Measurements from ENCODE around the gene ABCC9. TPM values are rescaled to one million over a fixed set of nuclear protein-coding genes. Genes with fewer than 3 reads are reported as not detected.
"Not testable (repeated sequence)": the region's sequence is repeated elsewhere in the genome, so short reads cannot be mapped to it uniquely, and the experiment has no call there.

The ABCC9 gene
- total RNA-seq, 2 experiments from 2014 or later: not detected

DNA sequence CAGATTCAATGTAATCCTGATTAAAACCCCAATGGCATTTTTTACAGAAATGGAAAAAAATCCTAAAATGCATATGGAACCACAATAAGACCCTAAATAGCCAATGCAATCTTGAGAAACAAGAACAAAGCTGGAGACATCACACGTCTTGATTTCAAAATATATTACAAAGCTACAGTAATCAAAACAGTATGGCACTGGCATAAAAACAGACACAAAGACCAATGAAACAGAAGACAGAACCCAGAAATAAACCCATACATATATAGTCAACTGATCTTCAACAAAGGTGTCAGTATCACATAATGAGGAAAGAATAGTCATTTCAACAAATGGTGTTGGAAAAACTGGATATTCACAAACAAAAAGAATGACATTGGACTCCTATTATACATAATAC is 9.4 kb upstream of the ABCC9 start:
- H3K4me3 Mint-ChIP-seq: no peak overlapping the region

DNA sequence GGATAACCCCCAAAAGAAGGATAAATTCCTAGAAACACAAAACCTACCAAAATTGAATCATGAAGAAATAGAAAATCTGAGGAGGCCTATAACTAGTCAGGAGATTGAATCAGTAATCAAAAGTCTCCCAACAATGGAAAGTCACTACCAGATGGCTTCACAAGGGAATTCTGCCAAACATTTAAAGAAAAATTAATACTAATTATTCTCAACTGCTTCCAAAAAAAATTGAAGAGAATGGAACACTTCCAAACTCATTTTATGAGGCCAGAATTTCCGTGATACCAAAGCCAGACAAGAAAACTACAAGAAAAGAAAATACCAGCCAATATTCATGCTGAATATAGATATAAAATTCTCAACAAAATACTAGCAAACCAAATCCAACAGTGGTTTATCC is 7.8 kb upstream of the ABCC9 start:
- ChIA-PET CTCF (no interaction called here), POLR2A (no interaction called here)
- Mint-ChIP-seq H3K9me3 (peaks cover 6% of the 10 kb centered on the region), H3K27me3 (peaks cover 2% of the 10 kb centered on the region), H3K4me3 (no peak overlapping the region), H3K27ac (no peak overlapping the region), H3K4me1 (no peaks in the 10 kb centered on the region), H3K36me3 (ENCODE audit: low read depth) (no peaks in the 10 kb centered on the region)
- DNase-seq: no peak

More for the DNA sequence above, 9.4 kb upstream of the ABCC9 start:
- peaks cover 1% of the 10 kb centered on the region for H3K27me3 Mint-ChIP-seq
- H3K4me1 Mint-ChIP-seq: no peaks in the 10 kb centered on the region
- no peaks in the 10 kb centered on the region for H3K36me3 Mint-ChIP-seq (ENCODE audit: low read depth)
- ChIA-PET POLR2A (no interaction called here), CTCF (no interaction called here)
- H3K27ac Mint-ChIP-seq: no peak overlapping the region
- peaks cover 6% of the 10 kb centered on the region for H3K9me3 Mint-ChIP-seq
- DNase-seq: no peak

DNA sequence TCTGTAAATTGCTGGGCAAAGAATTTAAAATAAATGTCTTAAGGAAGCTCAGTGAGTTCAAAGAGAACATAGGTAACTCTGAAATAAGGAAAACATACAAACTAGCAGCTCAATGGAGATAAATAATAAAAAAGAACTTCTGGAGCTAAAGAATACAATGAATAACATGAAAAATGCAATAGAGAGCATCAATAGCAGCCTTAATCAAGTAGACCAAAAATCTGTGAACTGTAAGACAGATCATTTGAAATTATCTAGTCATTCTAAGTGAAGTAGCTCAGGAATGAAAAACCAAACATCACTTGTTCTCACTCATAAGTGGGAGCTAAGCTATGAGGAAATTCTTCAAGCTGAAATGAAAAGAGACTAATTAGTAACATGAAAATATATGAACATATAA is 5.8 kb upstream of the ABCC9 start:
- H3K27ac Mint-ChIP-seq: no peak overlapping the region
- H3K27me3 Mint-ChIP-seq: peaks cover 14% of the 10 kb centered on the region
- no peak overlapping the region for H3K4me3 Mint-ChIP-seq
- no peaks in the 10 kb centered on the region for H3K36me3 Mint-ChIP-seq (ENCODE audit: low read depth)
- DNase-seq: no peak
- POLR2A ChIA-PET: no interaction called here
- CTCF ChIA-PET: no interaction called here
- peaks cover 6% of the 10 kb centered on the region for H3K9me3 Mint-ChIP-seq
- H3K4me1 Mint-ChIP-seq: no peaks in the 10 kb centered on the region

DNA sequence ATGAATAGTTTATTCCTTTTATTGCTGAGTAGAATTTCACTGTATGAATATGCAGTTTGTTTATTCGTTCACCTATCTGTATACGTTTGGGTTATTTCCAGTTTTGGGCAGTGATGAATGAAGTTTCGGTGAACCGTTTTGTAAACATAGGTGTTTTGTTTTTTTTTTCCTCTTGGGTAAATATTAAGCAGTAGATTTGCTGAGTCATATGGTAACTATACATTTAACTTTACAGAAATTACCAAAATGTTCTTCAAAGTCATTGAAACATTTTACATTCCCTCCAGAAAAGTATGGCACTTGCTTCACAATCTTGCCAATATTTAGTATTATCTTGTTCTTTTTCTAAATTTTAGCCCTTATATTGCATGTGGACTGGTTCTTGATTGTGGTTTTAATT is 3.8 kb upstream of the ABCC9 start:
- no peak overlapping the region for H3K4me3 Mint-ChIP-seq
- H3K4me1 Mint-ChIP-seq: peaks cover 15% of the 10 kb centered on the region
- no peak for DNase-seq
- peaks cover 33% of the 10 kb centered on the region for H3K27me3 Mint-ChIP-seq
- no peak overlapping the region for H3K27ac Mint-ChIP-seq
- ChIA-PET POLR2A (no interaction called here), CTCF (no interaction called here)
- peaks cover 2% of the 10 kb centered on the region for H3K36me3 Mint-ChIP-seq (ENCODE audit: low read depth)
- H3K9me3 Mint-ChIP-seq: peaks cover 3% of the 10 kb centered on the region

DNA sequence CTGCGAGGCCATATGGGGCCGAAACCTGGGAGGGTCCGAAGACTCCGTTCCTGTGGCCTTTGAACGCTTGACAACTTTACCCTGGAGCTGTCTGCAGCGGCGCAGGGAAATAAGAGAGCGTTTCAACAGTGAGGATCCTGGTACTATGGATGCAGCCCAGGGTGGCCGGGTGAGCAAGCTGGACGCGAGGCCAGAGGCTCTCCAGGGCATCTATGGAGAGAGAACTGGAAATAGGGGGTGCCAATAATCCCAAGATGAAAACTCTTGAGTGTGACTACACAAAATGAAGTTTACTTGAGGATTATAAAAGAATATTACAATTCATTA is 1.1 kb upstream of the ABCC9 start:
- POLR2A ChIA-PET: no interaction called here
- Mint-ChIP-seq H3K4me1 (peaks cover 17% of the 10 kb centered on the region), H3K36me3 (ENCODE audit: low read depth) (peaks cover 2% of the 10 kb centered on the region), H3K4me3 (no peak overlapping the region), H3K27ac (no peak overlapping the region), H3K27me3 (peaks cover 48% of the 10 kb centered on the region), H3K9me3 (peaks cover 3% of the 10 kb centered on the region)
- DNase-seq: no peak
- CTCF ChIA-PET: no interaction called here

DNA sequence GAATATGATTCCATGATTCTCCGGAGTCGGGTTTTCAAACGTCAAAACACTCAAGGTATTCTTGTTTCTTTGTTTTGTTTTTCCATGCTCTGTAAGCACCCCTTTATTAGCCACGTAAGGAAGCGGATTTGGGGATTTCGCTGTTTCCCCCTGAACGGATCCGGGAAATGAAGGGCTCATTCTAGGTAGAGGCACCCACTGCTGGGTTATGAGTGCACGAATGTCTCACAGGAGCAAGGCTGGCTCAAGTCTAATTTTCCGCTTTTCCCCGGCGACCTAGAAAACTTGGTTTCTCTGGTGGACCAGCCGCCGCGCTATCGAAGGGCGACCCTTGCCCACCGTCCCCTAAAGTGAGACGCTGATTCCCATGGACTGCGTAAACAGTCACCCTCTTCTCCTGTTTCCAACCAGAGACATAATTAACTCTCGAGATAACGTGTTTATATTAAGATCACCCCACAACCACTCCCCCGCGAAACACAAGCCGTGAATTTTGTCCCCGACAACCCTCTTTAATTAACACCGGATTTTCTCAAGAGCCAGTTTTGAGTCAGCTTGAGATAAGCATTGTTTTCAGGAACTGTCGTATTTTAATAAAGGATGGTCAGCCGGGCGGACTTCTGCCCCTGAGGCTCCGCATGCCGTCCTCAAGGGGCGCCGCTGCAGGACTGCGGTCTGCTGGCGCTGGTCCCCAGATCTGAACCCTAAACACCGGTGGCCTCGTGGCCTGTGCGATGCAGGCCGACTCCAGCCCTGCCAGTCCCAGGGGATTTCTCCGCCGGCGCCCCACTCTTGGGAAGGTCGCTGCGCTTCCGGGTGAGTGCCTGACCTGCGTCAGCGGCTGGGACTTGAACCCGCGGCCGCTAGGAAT is 515 bp upstream of the ABCC9 start:
- Mint-ChIP-seq H3K9me3 (peaks cover 3% of the 10 kb centered on the region), H3K27me3 (peaks cover 51% of the 10 kb centered on the region), H3K4me3 (peak overlapping the region; percentile 4), H3K27ac (no peak overlapping the region), H3K36me3 (ENCODE audit: low read depth) (peaks cover 2% of the 10 kb centered on the region), H3K4me1 (peaks cover 17% of the 10 kb centered on the region)
- CTCF ChIA-PET: no interaction called here
- POLR2A ChIA-PET: no interaction called here
- no peak for DNase-seq

DNA sequence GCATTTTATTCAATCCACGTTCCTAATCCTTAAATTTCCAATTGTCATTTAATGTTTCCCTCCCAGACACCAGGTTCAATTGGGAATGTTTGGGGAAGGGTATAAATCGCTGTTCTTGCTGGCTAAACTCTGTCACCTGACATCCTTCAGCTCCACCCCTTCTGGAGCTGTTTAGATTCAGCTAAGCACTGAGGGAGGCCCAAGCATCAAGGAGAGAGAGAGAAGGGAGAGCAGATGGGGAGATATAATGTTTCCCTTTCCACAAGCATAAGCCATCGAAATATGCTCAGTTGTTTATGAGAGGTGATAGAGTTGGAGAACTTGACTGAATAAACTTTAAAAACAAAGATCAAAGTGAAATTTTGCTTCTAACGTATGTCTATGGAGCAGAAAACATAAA is 1.8 kb downstream of the ABCC9 start:
- Mint-ChIP-seq H3K4me3 (no peak overlapping the region), H3K4me1 (peaks cover 17% of the 10 kb centered on the region), H3K36me3 (ENCODE audit: low read depth) (peaks cover 2% of the 10 kb centered on the region), H3K27me3 (peaks cover 59% of the 10 kb centered on the region), H3K27ac (no peak overlapping the region), H3K9me3 (no peaks in the 10 kb centered on the region)
- no peak for DNase-seq
- CTCF ChIA-PET: no interaction called here
- POLR2A ChIA-PET: no interaction called here

DNA sequence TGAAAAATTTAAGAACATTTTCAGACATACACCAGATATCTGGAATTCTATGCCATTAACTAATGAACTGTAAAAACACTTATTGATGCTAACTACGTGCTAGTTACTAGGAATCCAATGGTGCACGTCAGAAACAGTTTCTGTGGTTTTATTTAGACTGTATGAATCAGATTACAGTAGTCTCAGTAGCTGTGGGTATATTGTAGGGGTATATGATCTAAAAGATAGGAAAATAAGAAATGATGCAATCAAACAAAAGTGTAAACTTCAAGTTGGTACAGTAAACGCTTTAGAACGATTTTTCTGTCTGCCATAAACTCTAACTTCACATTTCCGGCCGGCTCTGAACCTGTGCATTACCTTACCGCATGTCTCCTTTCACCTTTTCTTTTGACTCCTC is 2.3 kb downstream of the ABCC9 start:
- H3K4me3 Mint-ChIP-seq: no peak overlapping the region
- no peaks in the 10 kb centered on the region for H3K9me3 Mint-ChIP-seq
- no peak for DNase-seq
- peaks cover 56% of the 10 kb centered on the region for H3K27me3 Mint-ChIP-seq
- H3K36me3 Mint-ChIP-seq (ENCODE audit: low read depth): peaks cover 2% of the 10 kb centered on the region
- ChIA-PET POLR2A (no interaction called here), CTCF (no interaction called here)
- H3K27ac Mint-ChIP-seq: no peak overlapping the region
- H3K4me1 Mint-ChIP-seq: peaks cover 17% of the 10 kb centered on the region

DNA sequence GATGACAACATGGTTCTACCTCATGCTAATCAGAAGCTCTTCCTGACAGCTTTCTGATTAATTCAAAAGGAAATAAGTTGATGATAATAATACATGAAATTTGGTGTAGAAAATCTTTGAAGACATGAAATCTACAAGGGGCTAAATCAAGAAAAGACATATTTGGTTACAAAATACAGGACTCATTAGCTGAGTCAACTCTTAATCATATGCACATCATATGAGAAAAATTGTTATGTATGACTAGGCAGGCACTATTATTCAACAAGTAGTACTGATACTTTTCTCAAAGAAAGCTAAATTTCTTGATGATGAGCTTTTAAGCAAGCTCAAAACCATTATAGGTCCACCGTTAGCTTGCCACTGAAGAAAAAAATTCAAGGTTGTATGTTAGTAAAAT is 7.1 kb downstream of the ABCC9 start:
- Mint-ChIP-seq H3K4me3 (no peak overlapping the region), H3K4me1 (peaks cover 1% of the 10 kb centered on the region), H3K27ac (no peak overlapping the region), H3K36me3 (ENCODE audit: low read depth) (no peaks in the 10 kb centered on the region), H3K9me3 (no peaks in the 10 kb centered on the region), H3K27me3 (peaks cover 23% of the 10 kb centered on the region)
- CTCF ChIA-PET: no interaction called here
- no peak for DNase-seq
- POLR2A ChIA-PET: no interaction called here

DNA sequence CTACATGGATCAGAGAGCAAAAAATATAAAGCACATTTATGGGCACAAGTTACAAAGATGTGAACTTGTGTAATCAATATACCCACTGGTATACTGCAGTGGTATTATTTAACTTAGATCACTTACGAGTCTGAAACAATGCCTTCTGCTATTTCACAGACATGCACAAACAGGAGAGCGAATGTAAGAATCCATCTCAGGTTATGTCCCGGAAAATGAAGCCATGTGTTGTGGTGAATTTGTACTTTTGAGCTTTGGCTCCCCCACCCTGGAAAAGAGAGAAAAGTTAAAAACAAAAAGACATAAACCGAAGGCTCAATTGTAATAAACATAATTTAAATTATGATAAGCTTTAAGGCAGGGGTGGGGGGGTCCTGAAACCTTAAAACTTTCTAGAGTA is 7.6 kb downstream of the ABCC9 start:
- no peak overlapping the region for H3K4me3 Mint-ChIP-seq
- no peaks in the 10 kb centered on the region for H3K9me3 Mint-ChIP-seq
- no peak overlapping the region for H3K27ac Mint-ChIP-seq
- ChIA-PET CTCF (no interaction called here), POLR2A (no interaction called here)
- no peaks in the 10 kb centered on the region for H3K4me1 Mint-ChIP-seq
- H3K36me3 Mint-ChIP-seq (ENCODE audit: low read depth): no peaks in the 10 kb centered on the region
- H3K27me3 Mint-ChIP-seq: peaks cover 18% of the 10 kb centered on the region
- DNase-seq: no peak

DNA sequence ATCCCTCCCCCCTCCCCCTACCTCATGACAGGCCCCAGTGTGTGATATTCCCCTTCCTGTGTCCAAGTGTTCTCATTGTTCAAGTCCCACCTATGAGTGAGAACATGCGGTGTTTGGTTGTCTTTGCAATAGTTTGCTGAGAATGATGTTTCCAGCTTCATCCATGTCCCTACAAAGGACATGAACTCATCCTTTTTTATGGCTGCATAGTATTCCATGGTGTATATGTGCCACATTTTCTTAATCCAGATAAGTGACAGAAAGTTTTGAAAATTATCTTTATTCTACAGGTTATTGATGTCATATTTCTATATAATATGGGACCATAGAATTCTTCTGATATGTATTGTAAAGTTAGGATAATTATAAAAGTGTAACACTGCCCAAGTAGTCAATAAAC is 11.3 kb downstream of the ABCC9 start:
- H3K4me1 Mint-ChIP-seq; POLR2A ChIA-PET; CTCF ChIA-PET; H3K9me3 Mint-ChIP-seq; DNase-seq; H3K4me3 Mint-ChIP-seq; H3K36me3 Mint-ChIP-seq (ENCODE audit: low read depth); H3K27me3 Mint-ChIP-seq; H3K27ac Mint-ChIP-seq: not testable (repeated sequence)

DNA sequence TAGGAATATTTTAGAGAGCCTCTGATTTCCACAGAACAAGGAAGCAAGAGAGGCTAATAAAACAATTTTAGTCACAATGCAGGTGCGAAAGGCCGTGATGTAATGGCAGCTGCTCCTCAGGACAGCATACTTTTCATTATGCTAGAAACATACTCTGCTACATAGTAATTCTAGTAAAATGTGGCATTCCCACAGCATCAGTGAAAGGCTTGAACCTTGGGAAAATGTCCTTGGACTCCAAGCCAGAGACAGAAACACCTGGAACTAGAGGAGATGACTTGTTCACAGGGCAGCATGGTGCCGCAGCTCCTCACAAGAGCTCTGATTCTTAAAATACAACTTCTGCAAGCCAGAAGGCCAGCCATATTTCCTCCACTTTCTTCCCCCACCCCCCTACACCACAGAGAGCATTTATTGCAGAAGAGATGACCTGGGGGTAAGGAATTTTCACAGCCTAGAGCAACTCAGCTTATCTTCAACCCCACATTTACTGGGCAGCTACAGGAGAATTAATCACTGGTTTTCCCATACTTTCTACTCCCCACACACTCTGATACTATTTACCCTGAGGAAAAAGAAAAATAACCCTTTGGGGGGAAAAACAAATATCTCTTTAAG is 15.8 kb downstream of the ABCC9 start:
- H3K27me3 Mint-ChIP-seq: peaks cover 5% of the 10 kb centered on the region
- H3K4me3 Mint-ChIP-seq: no peak overlapping the region
- no peak overlapping the region for H3K27ac Mint-ChIP-seq
- no peaks in the 10 kb centered on the region for H3K4me1 Mint-ChIP-seq
- H3K9me3 Mint-ChIP-seq: no peaks in the 10 kb centered on the region
- POLR2A ChIA-PET: no interaction called here
- no peak for DNase-seq
- H3K36me3 Mint-ChIP-seq (ENCODE audit: low read depth): no peaks in the 10 kb centered on the region
- CTCF ChIA-PET: no interaction called here

DNA sequence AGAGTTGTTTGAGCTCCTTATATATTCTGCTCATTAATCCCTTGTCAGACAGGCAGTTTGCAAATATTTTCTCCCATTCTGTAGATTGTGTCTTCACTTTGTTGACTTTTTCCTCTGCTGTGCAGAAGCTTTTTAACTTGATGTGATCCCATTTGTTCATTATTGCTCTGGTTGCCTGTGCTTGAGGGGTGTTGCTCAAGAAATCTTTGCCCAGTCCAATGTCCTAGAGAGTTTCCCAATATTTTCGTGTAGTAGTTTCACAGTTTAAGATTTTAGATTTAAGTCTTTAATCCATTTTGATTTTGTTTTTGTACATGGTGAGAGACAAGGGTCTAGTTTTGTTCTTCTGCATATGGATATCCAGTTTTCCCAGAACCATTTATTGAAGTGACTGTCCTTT is 19.8 kb downstream of the ABCC9 start:
- ChIA-PET POLR2A (no interaction called here), CTCF (no interaction called here)
- no peak overlapping the region for H3K27ac Mint-ChIP-seq
- no peaks in the 10 kb centered on the region for H3K4me1 Mint-ChIP-seq
- H3K36me3 Mint-ChIP-seq (ENCODE audit: low read depth): no peaks in the 10 kb centered on the region
- no peak overlapping the region for H3K4me3 Mint-ChIP-seq
- no peak for DNase-seq
- H3K9me3 Mint-ChIP-seq: no peaks in the 10 kb centered on the region
- H3K27me3 Mint-ChIP-seq: peaks cover 5% of the 10 kb centered on the region

DNA sequence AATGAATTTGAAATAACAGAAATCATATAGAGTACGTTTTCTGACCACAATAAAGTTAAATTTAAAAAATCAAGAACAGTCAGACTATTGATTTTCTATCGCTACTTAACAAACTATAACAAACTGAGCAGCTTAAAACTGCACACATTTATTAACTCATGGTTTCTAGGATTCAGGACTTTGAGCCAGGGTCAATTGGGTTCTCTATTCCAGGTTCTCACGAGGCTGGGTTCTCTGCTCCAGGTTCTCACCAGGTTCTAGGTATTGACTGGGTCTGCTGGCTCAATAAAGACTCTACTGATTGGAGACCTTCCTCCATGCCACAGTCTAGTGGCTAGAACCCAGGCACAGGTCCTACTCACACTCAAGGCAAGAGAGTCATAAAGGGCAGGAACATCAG is 22.8 kb downstream of the ABCC9 start:
- DNase-seq: no peak
- CTCF ChIA-PET: no interaction called here
- Mint-ChIP-seq H3K36me3 (ENCODE audit: low read depth) (no peaks in the 10 kb centered on the region), H3K27ac (no peak overlapping the region), H3K9me3 (no peaks in the 10 kb centered on the region), H3K4me3 (no peak overlapping the region), H3K4me1 (no peaks in the 10 kb centered on the region), H3K27me3 (peaks cover 6% of the 10 kb centered on the region)
- POLR2A ChIA-PET: no interaction called here
